IMR-90 (cell line): ENCODE data around the gene P2RX3. TPM values are rescaled to one million over a fixed set of nuclear protein-coding genes. Genes with fewer than 3 reads are reported as not detected.

Source experiments
- ATAC-seq: fragments of 200-7000 bp; cut with Tn5 transposase; 2 replicates; pipeline ENCODE4 v1.9.1; 2020; ENCODE audit warnings: low read depth, mild to moderate bottlenecking, moderate library complexity
- BruUV-seq: library from RNA; stranded (reverse); fragments of 400-500 nt; replicated peaks from 2 replicates; lab custom pipeline; 2021; lab: Mats Ljungman, UMichigan
- CTCF ChIA-PET: fragments of 300-600 bp; formaldehyde crosslinking; extraction: SDS; loops from one replicate; lab custom pipeline; 2021; ENCODE audit warnings: antibody characterized with exemption; lab: Yijun Ruan, JAX
- POLR2A ChIA-PET: fragments of 300-600 bp; sonication (Branson Sonifier 250); formaldehyde crosslinking; loops from one replicate; lab custom pipeline; 2022; ENCODE audit warnings: antibody characterized with exemption; ENCODE audit not compliant: unreplicated experiment; lab: Charles Lee
- DNase-seq: peaks from one replicate; pipeline ENCODE4 v3.0.0; 2013
- H2AFZ ChIP-seq: replicated peaks from 2 replicates; pipeline ENCODE3; 2013; ENCODE audit warnings: low read length, mild to moderate bottlenecking; ENCODE audit not compliant: poor library complexity
- H2AK5ac ChIP-seq: 2 replicates; pipeline ENCODE4 v1.6.1; 2013; ENCODE audit warnings: low read depth, low read length, inconsistent platforms
- H2AK9ac ChIP-seq: replicated peaks from 2 replicates; pipeline ENCODE3; 2013; ENCODE audit warnings: mild to moderate bottlenecking, low read depth, low read length, moderate library complexity; ENCODE audit not compliant: poor library complexity
- H2BK120ac ChIP-seq: 2 replicates; pipeline ENCODE4 v1.6.1; 2013; ENCODE audit warnings: low read depth, low read length, inconsistent platforms
- H2BK15ac ChIP-seq: 3 replicates; pipeline ENCODE4 v1.6.1; 2013; ENCODE audit warnings: low read depth, low read length, inconsistent platforms
- H2BK20ac ChIP-seq: 2 replicates; pipeline ENCODE4 v1.6.1; 2013; ENCODE audit warnings: low read depth, mild to moderate bottlenecking, inconsistent platforms, low read length, moderate library complexity
- H2BK5ac ChIP-seq: 2 replicates; pipeline ENCODE4 v1.6.1; 2013; ENCODE audit warnings: mild to moderate bottlenecking, low read depth, low read length, inconsistent platforms; ENCODE audit not compliant: poor library complexity, severe bottlenecking
- H3K14ac ChIP-seq: replicated peaks from 2 replicates; pipeline ENCODE4 v1.6.1; 2013; ENCODE audit warnings: low read depth, low read length, inconsistent platforms
- H3K18ac ChIP-seq: 2 replicates; pipeline ENCODE4 v1.6.1; 2013; ENCODE audit warnings: low read depth, low read length, control low read depth
- H3K23ac ChIP-seq: 2 replicates; pipeline ENCODE4 v1.6.1; 2013; ENCODE audit warnings: low read depth, low read length, inconsistent platforms
- H3K27ac ChIP-seq: 2 replicates; pipeline ENCODE4 v1.5.1; 2013; ENCODE audit warnings: mild to moderate bottlenecking, control low read depth, low read length; ENCODE audit not compliant: insufficient read depth
- H3K27me3 ChIP-seq: 2 replicates; pipeline ENCODE4 v1.6.1; 2013; ENCODE audit warnings: low read length; ENCODE audit not compliant: control insufficient read depth, insufficient read depth
- H3K36me3 ChIP-seq: 2 replicates; pipeline ENCODE4 v1.6.1; 2013; ENCODE audit warnings: low read length, mixed read lengths; ENCODE audit not compliant: control insufficient read depth, insufficient read depth
- H3K4ac ChIP-seq: 2 replicates; pipeline ENCODE4 v1.6.1; 2013; ENCODE audit warnings: low read depth, low read length, inconsistent platforms
- H3K4me1 ChIP-seq: 2 replicates; pipeline ENCODE4 v1.6.1; 2013; ENCODE audit warnings: low read length, mixed read lengths; ENCODE audit not compliant: control insufficient read depth, insufficient read depth
- H3K4me2 ChIP-seq: 2 replicates; pipeline ENCODE4 v1.6.1; 2013; ENCODE audit warnings: low read depth, mild to moderate bottlenecking, control low read depth, low read length, moderate library complexity
- H3K4me3 ChIP-seq: 2 replicates; pipeline ENCODE4 v1.5.1; 2013; ENCODE audit warnings: low read depth, mild to moderate bottlenecking, control low read depth, low read length, moderate library complexity; ENCODE audit not compliant: insufficient read depth
- H3K56ac ChIP-seq: 2 replicates; pipeline ENCODE4 v1.6.1; 2013; ENCODE audit warnings: low read length, inconsistent platforms; ENCODE audit not compliant: insufficient read depth; ENCODE audit errors: extremely low read depth
- H3K79me1 ChIP-seq, 2 experiments: 2 replicates each; pipeline ENCODE4 v1.6.1; 2013; ENCODE audit warnings: low read length in 2 of 2, inconsistent platforms in 1 of 2, low read depth in 1 of 2
- H3K9ac ChIP-seq: 2 replicates; pipeline ENCODE4 v1.6.1; 2013; ENCODE audit warnings: low read depth, low read length, control low read depth
- H3K9me1 ChIP-seq: 2 replicates; pipeline ENCODE4 v1.6.1; 2013; ENCODE audit warnings: low read length, inconsistent platforms; ENCODE audit not compliant: insufficient read depth
- H3K9me3 ChIP-seq: 2 replicates; pipeline ENCODE4 v1.6.1; 2013; ENCODE audit warnings: low read length; ENCODE audit not compliant: control insufficient read depth, insufficient read depth
- H4K20me1 ChIP-seq: 2 replicates; pipeline ENCODE4 v1.6.1; 2013; ENCODE audit warnings: low read length, inconsistent platforms; ENCODE audit not compliant: insufficient read depth
- H4K5ac ChIP-seq: 2 replicates; pipeline ENCODE4 v1.6.1; 2013; ENCODE audit warnings: mild to moderate bottlenecking, low read depth, low read length, control low read depth
- H4K8ac ChIP-seq, 2 experiments: 2 replicates each; pipeline ENCODE4 v1.6.1; 2013; ENCODE audit warnings: low read depth in 2 of 2, low read length in 2 of 2, control low read depth in 1 of 2, inconsistent platforms in 1 of 2
- H4K91ac ChIP-seq: 2 replicates; pipeline ENCODE4 v1.6.1; 2013; ENCODE audit warnings: low read depth, low read length, inconsistent platforms; ENCODE audit not compliant: insufficient read depth
- BHLHE40 ChIP-seq: fragments of 150-350 bp; IDR thresholded peaks from 2 replicates; pipeline ENCODE4 v1.6.1; 2016; ENCODE audit warnings: mild to moderate bottlenecking, low read depth, low read length
- CEBPB ChIP-seq: IDR thresholded peaks from 2 replicates; pipeline ENCODE4 v1.6.1; 2012; ENCODE audit warnings: low read depth, low read length, improper control_type of control experiment
- MAFK ChIP-seq: IDR thresholded peaks from 2 replicates; pipeline ENCODE4 v1.6.1; 2012; ENCODE audit warnings: low read depth, low read length, improper control_type of control experiment
- MXI1 ChIP-seq: IDR thresholded peaks from 2 replicates; pipeline ENCODE4 v1.6.1; 2012; ENCODE audit warnings: low read depth, mild to moderate bottlenecking, low read length, moderate library complexity, borderline replicate concordance
- NFE2L2 ChIP-seq: fragments of 150-350 bp; IDR thresholded peaks from 2 replicates; pipeline ENCODE4 v1.6.1; 2016; ENCODE audit warnings: low read depth, mild to moderate bottlenecking, low read length
- POLR2A ChIP-seq: IDR thresholded peaks from 2 replicates; pipeline ENCODE4 v1.6.1; 2012; ENCODE audit warnings: mild to moderate bottlenecking, low read depth, low read length
- RAD21 ChIP-seq: IDR thresholded peaks from 2 replicates; pipeline ENCODE4 v1.6.1; 2012; ENCODE audit warnings: low read length, improper control_type of control experiment
- RCOR1 ChIP-seq: IDR thresholded peaks from 2 replicates; pipeline ENCODE4 v1.6.1; 2012; ENCODE audit warnings: mild to moderate bottlenecking, low read length, improper control_type of control experiment; ENCODE audit not compliant: insufficient replicate concordance
- RFX5 ChIP-seq: IDR thresholded peaks from 2 replicates; pipeline ENCODE4 v1.8.0; 2012; ENCODE audit warnings: low read depth, mild to moderate bottlenecking, low read length, moderate library complexity
- WGBS, 2 experiments: methylation state at CpG; one replicate each; pipeline versions ENCODE4 v1.1.5 to v1.1.7; 2013; ENCODE audit warnings: missing lambda C conversion rate in 2 of 2; ENCODE audit not compliant: insufficient read length in 1 of 2; ENCODE audit errors: extremely low coverage in 2 of 2; 5-methylcytosine and 5-hydroxymethylcytosine counted together
- dilution Hi-C: fragments of 300-500 bp; cut with HindIII; formaldehyde crosslinking; loops from one replicate; pipeline ENCODE4 v1.14.3; 2018; ENCODE audit warnings: low sequenced_read_pairs; ENCODE audit not compliant: unreplicated experiment
- in situ Hi-C: fragments of 300-500 bp; cut with MboI; formaldehyde crosslinking; loops from 3 replicates; pipeline ENCODE4 v1.14.3; 2019; ENCODE audit warnings: low sequenced_read_pairs, inconsistent platforms, mixed read lengths
- intact Hi-C: fragments of 100-400 bp; cut with micrococcal nuclease; formaldehyde crosslinking; loops from 2 replicates; pipeline ENCODE4 v1.10.0; 2022
- polyA plus RNA-seq, 3 experiments: library from polyadenylated mRNA; depleted of rRNA; stranded (reverse); fragments of >200 nt; gene quantifications; 2 replicates each; pipeline ENCODE4 v1.2.3, GENCODE V29; 2012; ENCODE audit warnings: low replicate concordance in 1 of 3
- total RNA-seq: library from RNA; depleted of rRNA; stranded (reverse); fragments of >200 nt; gene quantifications from 2 replicates; pipeline ENCODE4 v1.2.3, GENCODE V29; 2012
- TF ChIP-seq, protein P1 (sequence below): fragments of 150-350 bp; IDR thresholded peaks from 2 replicates; pipeline ENCODE4 v1.6.1; 2017; ENCODE audit warnings: mild to moderate bottlenecking, antibody characterized with exemption, low read length, low read depth

The P2RX3 gene
- total and polyA plus RNA-seq, 2 of the 4 experiments (the other 2 are of a cell fraction): not detected

DNA sequence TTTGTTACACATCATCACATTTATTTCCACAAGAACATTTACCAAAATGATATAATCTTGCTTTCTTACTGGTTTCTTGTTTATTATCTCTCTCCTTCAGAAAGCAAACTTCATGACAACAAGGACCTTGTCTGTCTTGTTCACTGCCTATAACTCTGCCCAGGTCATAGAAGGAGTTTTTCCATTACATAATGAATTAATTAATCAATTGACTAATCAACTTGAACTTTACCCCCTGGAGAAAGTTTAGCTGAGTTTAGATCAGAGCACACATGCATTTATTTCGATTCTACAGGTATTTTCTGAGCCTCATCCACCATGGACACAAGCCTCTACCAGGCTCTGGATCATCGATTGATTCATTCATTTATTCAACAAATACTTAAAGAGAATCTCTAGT, 58.6 kb downstream of the P2RX3 start:
- Histone ChIP-seq H4K5ac (no peak overlapping the region), H4K91ac (no peak overlapping the region), H3K27ac (no peak overlapping the region), H2AFZ (no peak overlapping the region), H2AK9ac (no peak overlapping the region), H2BK5ac (no peak overlapping the region), H2AK5ac (no peak overlapping the region), H3K23ac (no peak overlapping the region), H2BK120ac (no peak overlapping the region), H3K9me1 (no peaks in the 10 kb centered on the region), H3K27me3 (peaks cover 50% of the 10 kb centered on the region), H3K14ac (no peak overlapping the region), H4K20me1 (no peaks in the 10 kb centered on the region; the same call in 1 of the 2 replicates), H2BK15ac (no peak overlapping the region), H3K79me1 (no peaks in the 10 kb centered on the region), H3K4me2 (no peak overlapping the region), H3K4me1 (no peaks in the 10 kb centered on the region), H3K9me3 (no peaks in the 10 kb centered on the region), H3K18ac (no peak overlapping the region), H3K4me3 (no peak overlapping the region), H3K56ac (no peak overlapping the region), H2BK20ac (no peak overlapping the region), H3K9ac (no peak overlapping the region), H3K36me3 (no peaks in the 10 kb centered on the region), H3K4ac (no peak overlapping the region), H4K8ac (no peak overlapping the region)
- DNase-seq: no peak
- CTCF ChIA-PET: no interaction called here
- POLR2A ChIA-PET: no interaction called here
- no peak for TF ChIP-seq POLR2A
- TF ChIP-seq, protein P1, sequence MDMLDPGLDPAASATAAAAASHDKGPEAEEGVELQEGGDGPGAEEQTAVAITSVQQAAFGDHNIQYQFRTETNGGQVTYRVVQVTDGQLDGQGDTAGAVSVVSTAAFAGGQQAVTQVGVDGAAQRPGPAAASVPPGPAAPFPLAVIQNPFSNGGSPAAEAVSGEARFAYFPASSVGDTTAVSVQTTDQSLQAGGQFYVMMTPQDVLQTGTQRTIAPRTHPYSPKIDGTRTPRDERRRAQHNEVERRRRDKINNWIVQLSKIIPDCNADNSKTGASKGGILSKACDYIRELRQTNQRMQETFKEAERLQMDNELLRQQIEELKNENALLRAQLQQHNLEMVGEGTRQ: no peak
- TF ChIP-seq NFE2L2: no peak
- no peak for TF ChIP-seq MXI1
- TF ChIP-seq CEBPB: no peak
- no peak for TF ChIP-seq BHLHE40
- TF ChIP-seq MAFK: no peak
- TF ChIP-seq RCOR1: no peak
- no peak for TF ChIP-seq RFX5
- no peak for TF ChIP-seq RAD21
- no peak for ATAC-seq
- dilution Hi-C loops: no loop called here
- in situ Hi-C loops: no loop called here
- intact Hi-C loops: no loop called here
- no TSS peak for BruUV-seq
- no CpG with 5 or more reads among the region's 2 CpGs for WGBS, 2 experiments
